GM19324 (cell line): ENCODE results near the gene NASP.
"Not testable (repeated sequence)": the region's sequence is repeated elsewhere in the genome, so short reads cannot be mapped to it uniquely, and the experiment has no call there.

Experiments
- ATAC-seq: cut with Tn5 transposase; IDR thresholded peaks from one replicate; pipeline ENCODE4 v1.9.1; 2021; ENCODE audit warnings: mild to moderate bottlenecking, moderate library complexity; ENCODE audit not compliant: unreplicated experiment, low FRiP score

Gene NASP

DNA sequence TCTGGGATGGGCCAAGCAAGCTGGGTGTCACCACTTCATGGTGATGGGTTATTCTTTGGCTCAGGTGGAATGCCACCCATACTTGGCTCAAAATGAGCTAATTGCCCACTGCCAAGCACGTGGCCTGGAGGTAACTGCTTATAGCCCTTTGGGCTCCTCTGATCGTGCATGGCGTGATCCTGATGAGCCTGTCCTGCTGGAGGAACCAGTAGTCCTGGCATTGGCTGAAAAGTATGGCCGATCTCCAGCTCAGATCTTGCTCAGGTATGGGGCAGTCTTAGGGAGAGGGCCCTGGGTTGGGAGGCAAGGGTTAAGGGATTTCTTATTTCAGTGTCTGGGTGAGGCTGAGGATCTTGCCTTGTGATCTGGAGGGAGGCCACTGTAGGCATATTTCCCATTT, 15.4 kb upstream of the NASP start:
- ATAC-seq = no peak

DNA sequence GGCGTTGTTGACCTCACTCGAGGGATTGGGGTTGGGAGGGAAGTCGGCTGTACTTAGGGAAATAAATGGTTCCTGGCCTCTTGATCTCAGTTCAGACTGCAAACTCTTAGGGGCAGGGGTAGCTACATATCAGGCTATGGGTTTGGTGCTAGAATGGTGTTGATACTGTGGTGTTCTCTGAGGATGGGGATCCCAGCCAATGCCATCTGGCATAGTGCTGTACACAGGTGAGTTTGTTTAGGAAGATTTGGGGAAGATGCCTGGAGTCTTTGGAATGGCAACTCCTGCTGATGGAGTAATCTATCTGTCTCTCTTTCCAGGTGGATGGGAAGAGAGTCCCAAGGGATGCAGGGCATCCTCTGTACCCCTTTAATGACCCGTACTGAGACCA, 14.3 kb upstream of the NASP start:
- ATAC-seq = no peak

DNA sequence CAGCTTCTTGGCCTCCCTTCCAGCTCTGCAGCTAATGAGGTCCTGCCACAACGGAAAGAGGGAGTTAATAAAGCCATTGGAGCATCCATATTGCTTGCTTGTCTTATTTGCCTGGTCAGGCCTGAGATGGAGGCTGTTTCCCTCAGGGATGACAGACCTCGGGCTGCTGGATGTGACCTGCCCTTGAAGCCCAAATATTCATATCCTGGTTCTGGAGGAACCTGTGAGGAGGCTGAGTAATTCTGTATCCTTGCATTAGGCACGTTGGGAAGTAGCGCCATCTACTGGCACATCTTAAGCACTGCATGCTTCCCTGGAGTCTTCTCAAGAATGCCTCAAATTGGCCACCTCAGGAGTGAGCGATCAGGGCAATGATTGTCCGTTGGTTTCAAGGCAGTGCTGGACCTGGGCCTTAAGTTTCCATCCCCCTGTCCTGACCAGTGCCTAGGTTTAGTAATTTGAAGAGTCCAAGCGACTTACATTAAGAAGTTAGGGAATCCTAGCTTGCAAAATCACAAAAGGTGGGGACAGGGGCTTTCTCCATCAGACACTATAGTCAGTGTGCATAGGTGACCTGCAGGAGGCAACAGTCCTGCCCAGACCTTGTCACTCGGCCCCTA, 13.8 kb upstream of the NASP start:
- no peak for ATAC-seq

DNA sequence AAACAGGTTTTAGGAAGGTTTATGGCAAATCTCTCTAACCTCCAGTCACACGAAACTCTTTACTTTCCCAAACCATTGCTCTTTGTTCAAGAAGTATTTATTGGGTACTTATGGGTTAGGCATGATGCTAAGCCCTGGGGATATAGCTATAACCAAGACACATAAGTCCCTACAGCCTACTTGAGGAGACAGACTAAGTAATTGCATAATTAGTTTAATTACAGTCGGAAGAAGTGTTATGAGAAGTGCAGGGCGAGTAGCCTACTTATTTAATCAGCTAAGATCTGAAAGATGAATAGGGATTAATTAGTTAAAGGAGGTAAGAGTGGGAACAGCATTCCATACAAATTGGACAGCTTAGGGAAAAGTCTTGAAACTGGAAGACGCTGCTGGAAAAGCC, 13.2 kb upstream of the NASP start:
- ATAC-seq = no peak

DNA sequence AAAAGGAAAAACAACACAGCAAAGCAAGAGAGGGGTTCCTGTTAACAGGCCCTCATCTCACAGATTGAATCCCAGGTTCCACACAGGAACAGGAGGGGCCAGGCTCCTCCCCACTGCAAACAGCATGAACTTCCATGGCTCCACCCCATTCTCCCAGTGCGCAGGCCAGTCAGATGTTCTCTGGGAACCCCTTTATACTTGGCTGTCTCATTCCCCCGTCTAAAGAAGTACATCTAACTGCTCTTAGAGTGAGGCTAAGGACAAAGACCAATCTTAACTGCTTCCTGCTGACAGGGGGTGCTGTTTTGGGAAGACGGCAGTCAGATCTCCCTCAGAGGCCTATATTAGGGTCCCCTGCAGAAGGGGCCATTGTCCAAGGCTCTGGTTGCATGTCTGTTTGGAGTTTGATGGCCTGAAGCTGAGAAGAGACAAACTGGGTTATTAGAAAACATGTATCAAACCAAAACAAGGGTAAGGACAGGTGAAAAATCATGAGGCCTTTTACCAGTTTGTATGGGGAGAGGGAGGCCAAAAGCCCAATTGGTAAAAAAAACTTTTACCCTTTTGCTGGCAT, 10.5 kb upstream of the NASP start:
- no peak for ATAC-seq

DNA sequence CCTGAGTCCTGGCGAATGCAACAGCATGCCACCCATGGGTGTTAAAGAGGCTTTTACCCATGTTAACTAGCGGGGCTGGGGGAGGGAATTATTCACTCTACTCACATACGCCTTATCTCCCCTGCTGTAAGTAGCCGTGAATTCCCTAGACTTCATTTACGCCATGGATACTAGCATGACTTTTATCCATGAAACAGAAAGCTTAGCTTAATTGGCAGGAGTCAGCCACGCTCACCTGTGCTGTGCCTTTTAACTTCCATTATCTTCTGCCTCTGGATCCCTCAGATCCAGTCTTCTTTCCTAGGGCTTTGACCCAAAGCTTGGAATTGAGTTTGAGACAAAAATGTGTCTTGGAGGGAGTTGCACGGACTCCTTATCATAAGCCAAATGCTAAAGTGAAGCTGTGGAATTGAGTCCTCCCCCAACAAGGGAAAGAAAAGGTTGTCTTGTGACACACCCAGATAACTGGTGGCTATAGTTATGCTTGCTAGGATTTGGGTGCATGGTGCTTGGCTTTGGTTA, 9.7 kb upstream of the NASP start:
- no peak for ATAC-seq

DNA sequence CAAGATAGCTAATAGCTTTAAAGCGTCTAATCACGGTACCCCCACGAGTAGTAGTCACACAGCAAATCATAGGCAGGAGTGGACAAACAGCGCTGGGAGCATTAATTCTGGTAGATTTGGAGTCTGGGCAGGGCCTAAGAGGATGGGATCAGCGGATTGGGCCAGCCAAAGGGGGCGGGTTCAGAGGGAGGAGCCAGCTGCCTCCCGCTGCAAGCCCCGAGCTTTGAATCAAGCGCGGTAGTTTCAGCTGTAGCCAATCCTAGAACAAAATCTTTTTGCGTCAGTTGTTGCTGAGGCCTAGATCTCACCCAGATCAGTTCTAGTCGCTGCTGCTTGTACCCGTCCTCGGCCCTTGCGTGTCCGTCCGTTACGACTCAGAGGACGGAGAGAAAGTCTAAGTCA, 576 bp upstream of the NASP start:
- peak; percentile 80 for ATAC-seq

DNA sequence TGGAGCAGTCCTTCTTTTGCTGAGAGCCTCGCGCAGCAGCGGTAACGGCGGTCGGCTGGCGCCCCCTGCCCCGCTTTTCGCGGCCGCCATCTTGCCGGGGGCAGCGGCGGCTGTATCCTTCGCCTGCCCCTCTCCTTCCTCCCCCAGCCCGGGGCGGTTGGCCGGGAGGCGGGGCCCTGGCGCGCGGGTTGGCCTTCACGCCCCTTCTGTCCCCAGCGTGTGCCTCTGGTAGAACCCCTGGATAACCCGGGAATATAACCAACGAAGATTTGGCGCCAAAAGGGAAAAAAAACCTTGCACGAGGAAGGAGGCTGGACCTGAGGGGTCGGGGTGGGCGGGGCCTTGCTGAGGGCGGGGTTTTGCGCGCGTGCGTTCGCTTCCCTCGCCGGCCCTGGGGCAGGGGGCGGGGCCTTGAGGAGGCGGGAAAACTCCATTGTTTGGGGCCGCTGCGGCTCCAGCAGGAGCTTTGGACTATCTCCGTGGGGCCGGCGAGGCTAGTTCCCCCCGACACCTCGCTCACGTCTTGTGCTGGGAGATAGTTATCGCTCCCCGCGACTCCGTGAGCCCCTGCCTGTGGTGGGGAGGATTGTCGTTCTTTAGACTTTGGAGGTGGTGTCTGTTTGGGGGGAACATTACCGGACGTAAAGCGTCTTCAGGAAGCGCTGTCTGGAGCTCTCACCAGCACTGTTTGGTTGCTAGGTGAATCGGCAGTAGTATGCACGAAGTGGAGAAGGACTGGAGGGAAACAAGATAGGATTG, 689 bp downstream of the NASP start:
- peak; percentile 29 for ATAC-seq

DNA sequence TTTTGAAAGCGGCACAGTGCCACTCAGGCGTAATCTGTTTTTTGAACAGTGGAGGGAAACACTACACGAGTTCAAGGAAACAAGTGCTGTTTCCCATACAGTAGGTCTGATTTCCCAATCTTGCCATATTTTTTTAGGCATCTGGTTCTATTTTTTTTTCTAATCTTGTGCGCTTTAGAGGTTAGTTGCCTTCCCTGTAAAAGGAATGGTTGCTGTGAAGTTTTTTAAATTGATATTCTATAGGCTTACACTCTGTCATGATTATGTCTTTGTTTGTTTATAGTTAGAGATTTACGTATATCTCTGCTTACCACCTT, 1.2 kb downstream of the NASP start:
- ATAC-seq = no peak

DNA sequence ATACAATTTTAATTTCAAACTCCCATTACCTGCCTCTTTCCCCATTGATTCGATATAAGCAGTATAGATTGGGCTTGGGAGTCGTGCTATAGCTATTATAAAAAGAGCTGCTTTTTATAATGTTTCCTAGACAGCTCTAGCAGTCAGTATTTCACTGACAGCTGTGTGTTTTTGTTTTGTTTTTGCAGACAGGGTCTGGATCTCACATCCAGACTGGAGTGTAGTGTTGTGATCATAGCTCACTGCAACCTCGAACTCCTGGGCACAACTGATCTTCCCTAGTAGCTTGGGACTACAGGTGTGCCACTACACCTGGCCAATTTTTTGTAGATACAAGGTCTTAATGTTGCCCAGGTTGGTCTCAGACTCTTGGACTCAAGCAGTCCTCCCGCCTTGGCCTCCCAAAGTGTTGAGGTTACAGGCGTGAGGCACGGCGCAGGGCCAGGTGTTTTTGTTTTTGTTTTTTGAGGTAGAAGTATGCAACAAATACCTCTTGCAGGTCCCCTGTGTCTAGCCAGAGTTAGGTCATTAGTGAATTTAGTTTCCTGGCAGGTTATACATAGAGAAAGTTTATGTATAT, 1.7 kb downstream of the NASP start:
- no peak for ATAC-seq

DNA sequence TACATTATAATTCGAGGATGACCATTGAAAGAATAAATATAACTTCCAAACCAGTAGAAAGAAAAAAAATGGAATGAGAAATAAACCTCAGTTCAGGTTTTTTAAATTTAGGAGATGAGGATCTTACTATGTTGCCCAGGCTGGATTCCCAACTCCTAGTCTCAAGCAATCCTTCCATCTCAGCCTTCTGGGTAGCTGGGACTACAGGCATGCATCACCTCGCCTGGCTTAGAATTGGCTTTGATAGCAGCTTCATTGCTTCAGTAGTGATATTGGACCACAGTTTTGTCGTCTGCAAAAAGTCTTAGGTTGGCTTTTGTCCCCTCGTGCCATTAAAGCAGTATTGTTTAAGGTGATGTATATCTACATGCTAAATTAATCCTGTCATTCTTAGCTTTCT, 2.9 kb downstream of the NASP start:
- ATAC-seq = no peak

DNA sequence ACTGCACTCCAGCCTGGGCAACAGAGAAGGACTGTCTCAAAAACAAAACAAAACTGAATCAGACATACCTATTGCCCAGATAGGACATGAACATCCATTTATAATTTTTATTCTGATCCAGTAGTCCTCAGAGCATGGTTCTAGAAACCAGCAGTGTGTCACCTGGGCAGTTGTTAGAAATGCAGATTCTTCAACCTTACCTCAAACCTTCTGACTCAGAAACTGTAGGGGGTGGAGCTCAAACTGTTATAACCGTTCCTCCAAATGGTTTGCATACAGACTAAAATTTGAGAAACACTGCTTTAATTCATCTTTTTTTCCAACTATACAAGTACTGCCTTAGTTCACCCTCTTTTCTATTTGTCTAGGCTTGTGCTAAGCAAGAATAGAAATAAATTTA, 6.0 kb downstream of the NASP start:
- no peak for ATAC-seq

DNA sequence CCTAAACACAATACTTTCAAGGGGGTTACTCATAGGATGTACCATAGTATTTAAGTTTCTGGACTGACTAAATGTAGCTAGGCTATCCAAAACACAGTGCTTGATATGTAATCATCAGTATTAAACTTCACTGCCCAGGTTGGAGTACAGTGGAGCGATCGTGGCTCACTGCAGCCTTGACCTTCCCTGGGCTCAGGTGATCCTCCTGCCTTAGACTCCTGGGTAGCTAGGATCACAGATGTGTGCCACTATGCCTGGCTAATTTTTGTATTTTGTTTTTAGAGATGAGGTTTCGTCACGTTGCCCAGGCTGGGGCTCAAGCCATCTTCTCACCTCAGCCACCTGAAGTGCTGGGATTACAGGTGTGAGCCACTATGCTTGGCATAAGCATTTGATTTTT, 10.6 kb downstream of the NASP start:
- no peak for ATAC-seq

DNA sequence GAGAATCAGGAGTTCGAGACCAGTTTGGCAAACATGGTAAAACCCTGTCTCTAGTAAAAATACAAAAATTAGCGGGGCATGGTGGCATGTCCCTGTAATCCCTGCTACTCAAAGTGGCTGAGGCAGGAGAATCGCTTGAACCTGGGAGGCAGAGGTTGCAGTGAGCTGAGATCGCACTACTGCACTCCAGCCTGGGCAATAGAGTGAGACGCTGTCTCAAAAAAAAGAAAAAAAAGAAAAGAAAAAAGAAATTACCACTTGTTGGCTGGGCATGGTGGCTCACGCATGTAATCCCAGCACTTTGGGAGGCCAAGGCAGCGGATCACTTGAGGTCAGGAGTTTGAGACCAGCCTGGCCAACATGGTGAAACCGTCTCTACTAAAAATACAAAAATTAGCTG, 12.9 kb downstream of the NASP start:
- not testable (repeated sequence) for ATAC-seq

DNA sequence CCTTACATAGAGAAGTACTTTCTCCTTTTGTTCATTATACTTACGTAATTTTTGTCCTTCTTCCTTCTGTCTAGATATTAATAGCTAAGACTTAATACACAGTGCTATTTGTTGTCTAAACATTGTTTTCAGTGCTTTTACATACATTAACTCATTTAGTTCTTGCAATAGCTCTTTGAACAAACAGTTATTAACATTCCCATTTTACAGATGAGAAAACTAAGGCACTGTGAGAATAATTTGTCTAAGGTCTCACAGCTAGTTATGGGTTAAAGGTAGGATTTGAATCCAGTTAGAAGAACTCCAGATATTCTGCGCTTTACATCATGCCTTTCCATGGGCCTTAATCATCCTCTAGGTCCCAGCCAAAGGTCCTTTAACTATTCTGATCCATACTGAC, 20.4 kb downstream of the NASP start:
- ATAC-seq = no peak

DNA sequence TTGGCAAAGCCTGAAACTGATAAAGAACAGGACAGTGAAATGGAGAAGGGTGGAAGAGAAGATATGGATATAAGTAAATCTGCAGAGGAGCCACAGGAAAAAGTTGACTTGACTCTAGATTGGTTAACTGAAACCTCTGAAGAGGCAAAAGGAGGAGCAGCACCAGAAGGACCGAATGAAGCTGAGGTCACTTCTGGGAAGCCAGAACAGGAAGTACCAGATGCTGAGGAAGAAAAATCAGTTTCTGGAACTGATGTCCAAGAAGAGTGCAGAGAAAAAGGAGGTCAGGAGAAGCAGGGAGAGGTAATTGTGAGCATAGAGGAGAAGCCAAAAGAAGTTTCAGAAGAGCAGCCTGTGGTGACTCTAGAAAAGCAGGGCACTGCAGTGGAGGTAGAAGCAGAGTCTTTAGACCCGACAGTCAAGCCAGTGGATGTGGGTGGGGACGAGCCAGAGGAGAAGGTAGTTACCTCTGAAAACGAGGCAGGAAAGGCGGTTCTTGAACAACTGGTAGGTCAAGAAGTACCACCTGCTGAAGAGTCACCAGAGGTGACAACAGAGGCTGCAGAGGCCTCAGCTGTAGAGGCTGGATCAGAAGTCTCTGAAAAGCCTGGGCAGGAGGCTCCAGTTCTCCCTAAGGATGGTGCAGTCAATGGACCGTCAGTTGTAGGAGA, 23.7 kb downstream of the NASP start:
- no peak for ATAC-seq

DNA sequence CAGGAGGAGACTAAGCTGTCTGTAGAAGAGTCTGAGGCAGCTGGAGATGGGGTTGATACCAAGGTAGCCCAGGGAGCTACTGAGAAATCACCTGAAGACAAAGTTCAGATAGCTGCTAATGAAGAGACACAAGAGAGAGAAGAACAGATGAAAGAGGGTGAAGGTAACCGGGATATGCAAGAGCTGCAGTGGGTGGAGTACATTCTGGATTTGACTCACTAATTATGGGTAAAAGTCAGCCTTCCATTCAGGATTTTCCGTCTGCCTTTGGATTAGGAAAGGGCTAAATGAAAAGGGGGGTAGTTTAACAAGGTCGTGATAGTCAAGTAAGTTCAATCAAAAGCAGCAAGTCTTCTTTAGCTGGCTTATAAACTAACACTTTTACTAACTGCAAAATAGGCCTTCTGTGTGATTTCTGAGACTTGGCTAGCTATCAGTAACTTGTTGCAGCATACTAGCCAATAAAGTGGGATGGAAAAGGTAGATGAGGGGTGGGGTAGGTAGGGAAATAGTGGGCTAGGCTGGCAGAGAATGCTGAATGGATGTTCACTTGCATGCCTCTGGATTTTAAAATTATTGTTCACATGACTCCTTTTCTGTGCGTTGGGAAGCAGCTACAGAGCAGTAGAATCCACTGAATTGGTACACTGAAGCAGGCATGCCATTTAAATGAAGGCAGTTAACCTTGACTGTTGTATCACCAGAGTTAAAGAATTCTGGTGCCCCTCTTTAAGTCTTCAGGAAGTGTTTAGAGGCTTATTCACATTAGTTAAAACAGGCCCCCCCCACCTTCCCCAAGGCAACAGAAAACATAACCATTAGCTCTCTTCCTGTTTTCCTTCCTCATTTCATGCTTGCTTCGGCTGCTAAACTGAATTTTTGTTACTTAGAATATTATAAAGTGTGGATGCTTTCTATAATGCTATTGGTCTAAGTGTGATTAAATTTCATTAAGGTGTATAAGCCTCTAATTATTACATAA, 24.6 kb downstream of the NASP start:
- no peak for ATAC-seq

DNA sequence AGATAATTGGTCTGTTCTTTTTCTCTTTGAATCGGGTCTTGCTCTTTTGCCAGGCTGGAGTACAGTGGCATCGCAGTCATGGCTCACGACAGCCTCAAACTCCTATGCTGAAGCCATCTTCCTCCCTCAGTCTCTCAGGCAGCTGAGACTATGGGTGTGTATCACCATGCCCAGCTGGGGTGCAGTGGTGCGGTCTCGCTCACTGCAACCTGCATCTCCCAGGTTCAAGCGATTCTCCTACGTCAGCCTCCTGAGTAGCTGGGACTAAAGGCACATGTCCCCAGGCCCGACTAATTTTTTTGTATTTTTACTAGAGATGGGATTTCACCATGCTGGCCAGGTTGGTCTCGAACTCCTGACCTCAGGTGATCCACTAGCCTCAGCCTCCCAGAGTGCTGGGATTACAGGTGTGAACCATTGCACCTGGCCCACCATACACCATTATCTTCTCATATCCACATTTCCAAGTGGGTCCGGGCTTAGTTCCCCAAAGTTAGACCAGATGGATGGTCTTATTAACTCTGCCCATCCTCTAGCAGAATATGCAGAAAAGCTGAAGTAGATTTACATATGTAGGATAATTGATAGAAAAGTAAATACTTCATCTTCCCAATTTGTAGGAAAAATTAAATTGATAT, 26.9 kb downstream of the NASP start:
- ATAC-seq = no peak

DNA sequence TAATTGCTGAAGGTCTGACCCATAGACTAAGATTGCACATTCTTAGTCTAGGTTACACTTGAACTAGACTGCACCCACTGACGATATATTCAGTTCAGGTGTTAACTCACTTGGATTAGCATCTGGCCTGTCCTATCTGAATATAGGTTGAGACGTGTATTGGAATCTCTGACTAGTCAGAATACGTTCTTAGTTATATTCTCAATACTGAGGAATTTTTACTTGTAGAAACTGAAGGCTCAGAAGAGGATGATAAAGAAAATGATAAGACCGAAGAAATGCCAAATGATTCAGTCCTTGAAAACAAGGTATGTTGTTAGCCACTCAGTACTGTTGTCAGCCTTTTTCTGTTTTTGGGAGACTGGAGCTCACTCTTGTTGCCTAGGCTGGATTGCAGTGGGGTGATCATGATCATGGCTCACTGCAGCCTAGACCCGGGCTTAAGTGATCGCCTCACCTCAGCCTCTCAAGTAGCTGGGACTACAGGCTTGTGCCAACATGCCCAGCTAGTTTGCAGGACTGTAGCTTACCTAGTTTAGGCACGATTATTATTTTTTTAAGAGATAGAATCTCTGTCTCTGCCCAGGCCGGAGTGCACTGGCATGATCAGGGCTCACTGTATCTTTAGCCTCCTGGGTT, 29.2 kb downstream of the NASP start:
- no peak for ATAC-seq
